Measurements from ENCODE around the gene RHBDF1.
A peak's percentile ranks its signal among the peaks of the same experiment; 100 is the strongest.

Gene RHBDF1

DNA sequence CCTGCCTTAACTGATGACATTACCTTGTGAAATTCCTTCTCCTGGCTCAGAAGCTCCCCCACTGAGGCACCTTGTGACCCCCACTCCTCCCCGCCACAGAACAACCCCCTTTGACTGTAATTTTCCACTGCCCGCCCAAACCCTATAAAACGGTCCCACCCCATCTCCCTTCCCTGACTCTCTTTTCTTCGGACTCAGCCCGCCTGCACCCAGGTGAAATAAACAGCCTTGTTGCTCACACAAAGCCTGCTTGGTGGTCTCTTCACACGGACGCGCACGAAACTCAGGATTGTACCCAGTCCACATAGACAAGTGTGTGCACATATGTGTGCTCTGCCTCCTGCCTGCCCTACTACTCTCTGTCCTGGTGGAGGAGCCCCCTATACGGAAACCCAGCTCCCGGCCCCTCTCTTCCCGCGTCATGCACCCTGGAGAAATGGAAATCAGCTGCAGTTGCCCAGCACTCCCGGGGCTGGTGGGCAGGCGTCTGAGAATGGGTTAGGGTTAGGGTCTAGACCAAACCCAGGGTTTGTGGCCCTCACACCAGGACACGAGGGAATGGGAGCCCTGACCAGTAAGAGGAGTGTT is 2.4 kb upstream of the RHBDF1 start:
- Histone ChIP-seq H3K79me2 (ENCODE audit: control insufficient read depth, insufficient read depth, low read length, unreplicated experiment) (peaks cover 28% of the 10 kb centered on the region), H3K36me3 (ENCODE audit: insufficient read depth, low read length) (no peaks in the 10 kb centered on the region), H2AFZ (ENCODE audit: low read length, unreplicated experiment) (no peak overlapping the region), H3K4me3 (ENCODE audit: low read depth, low read length) (no peak overlapping the region), H3K4me1 (ENCODE audit: control insufficient read depth, insufficient read depth, low read length, unreplicated experiment) (peaks cover 56% of the 10 kb centered on the region), H3K27ac (ENCODE audit: low read depth, low read length) (no peak overlapping the region), H3K27me3 (ENCODE audit: insufficient read depth, low read length) (no peaks in the 10 kb centered on the region)

DNA sequence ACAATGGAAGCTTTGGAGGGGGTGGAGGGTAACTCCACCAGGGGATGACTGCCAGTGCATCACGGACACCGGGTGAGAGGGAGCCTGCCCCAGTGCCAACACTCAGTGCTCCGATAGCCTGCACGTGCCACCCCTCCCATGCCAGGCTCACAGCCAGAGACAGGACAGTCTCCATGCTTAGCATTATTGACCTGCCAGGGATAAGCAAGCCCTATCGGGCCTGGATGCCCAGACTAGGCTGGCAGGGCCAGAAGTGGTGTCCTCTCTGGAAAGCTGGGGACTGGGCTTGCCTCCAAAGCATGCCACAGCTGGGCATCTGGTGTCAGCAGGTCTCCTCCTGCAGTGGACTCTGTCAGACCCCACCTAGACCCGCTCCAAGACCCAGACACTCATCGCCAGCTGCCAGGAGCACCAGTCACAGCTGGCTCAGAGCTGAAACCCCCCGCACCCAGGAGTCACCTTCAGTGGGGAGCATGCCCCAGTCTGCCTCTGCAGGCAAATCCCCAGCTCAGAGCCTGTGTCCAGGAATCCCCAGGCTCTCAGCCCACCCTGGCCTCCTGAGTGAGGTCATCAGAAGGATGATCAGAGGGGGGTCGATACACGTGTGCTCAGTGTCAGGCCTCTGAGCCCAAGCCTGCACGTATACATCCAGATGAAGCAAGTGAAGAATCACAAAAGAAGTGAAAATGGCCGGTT is 1.8 kb upstream of the RHBDF1 start:
- Histone ChIP-seq H3K27ac (ENCODE audit: low read depth, low read length) (no peak overlapping the region), H2AFZ (ENCODE audit: low read length, unreplicated experiment) (no peak overlapping the region), H3K27me3 (ENCODE audit: insufficient read depth, low read length) (no peaks in the 10 kb centered on the region), H3K4me1 (ENCODE audit: control insufficient read depth, insufficient read depth, low read length, unreplicated experiment) (peaks cover 57% of the 10 kb centered on the region), H3K36me3 (ENCODE audit: insufficient read depth, low read length) (no peaks in the 10 kb centered on the region), H3K79me2 (ENCODE audit: control insufficient read depth, insufficient read depth, low read length, unreplicated experiment) (peaks cover 31% of the 10 kb centered on the region), H3K4me3 (ENCODE audit: low read depth, low read length) (no peak overlapping the region)

DNA sequence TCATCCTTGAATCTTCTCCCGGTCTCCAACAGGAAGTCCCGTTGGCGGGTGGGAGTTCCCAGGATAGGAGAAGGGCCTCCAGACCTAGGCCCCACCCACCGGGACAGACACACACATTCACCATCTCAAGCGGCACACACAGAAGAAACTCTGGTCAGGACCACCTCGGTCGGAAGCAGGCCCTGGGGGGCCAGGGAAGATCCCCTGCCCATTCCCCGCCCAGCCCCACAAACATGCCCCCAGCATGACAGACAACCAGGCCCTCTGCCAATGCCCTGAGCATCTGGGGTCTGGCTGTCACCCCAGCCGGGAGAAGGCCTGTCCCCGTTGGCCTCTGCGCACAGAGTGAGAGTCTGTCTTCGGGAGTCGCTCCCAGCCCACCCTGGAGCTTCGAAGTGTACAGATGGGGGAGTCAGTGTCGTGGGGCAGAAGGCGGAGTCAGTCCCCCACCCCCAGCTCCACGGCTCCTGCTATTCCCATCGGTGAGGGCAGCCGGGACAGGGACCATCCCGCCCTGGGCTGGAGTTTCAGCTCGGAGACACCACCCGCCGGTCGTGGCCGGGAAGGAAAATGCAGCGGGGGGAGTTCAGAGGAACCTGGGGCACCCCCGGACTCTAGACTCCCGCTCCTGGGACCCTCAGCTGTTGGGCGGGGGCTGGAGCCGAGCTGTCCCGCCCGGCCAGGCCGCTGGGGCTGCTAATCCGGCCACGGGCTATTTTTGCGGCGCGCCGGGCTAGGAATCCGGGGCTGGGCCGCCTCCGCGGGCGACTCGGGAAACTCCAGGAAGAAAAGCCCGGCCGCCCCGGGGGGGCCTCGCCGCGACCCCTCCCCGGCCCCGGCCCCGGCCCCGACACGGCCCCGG is 660 bp downstream of the RHBDF1 start:
- Histone ChIP-seq H3K4me3 (ENCODE audit: low read depth, low read length) (peak overlapping the region; percentile 74), H3K4me1 (ENCODE audit: control insufficient read depth, insufficient read depth, low read length, unreplicated experiment) (peaks cover 61% of the 10 kb centered on the region), H3K79me2 (ENCODE audit: control insufficient read depth, insufficient read depth, low read length, unreplicated experiment) (peaks cover 48% of the 10 kb centered on the region), H3K36me3 (ENCODE audit: insufficient read depth, low read length) (no peaks in the 10 kb centered on the region), H3K27me3 (ENCODE audit: insufficient read depth, low read length) (no peaks in the 10 kb centered on the region), H2AFZ (ENCODE audit: low read length, unreplicated experiment) (no peak overlapping the region), H3K27ac (ENCODE audit: low read depth, low read length) (peak overlapping the region; percentile 28; the same call in 1 of the 2 replicates)

GRCh38 chr16:71210-71539 is 1.3 kb downstream of the RHBDF1 start:
- Histone ChIP-seq H3K36me3 (ENCODE audit: insufficient read depth, low read length) (no peaks in the 10 kb centered on the region), H3K79me2 (ENCODE audit: control insufficient read depth, insufficient read depth, low read length, unreplicated experiment) (peaks cover 54% of the 10 kb centered on the region), H3K27me3 (ENCODE audit: insufficient read depth, low read length) (no peaks in the 10 kb centered on the region), H3K4me1 (ENCODE audit: control insufficient read depth, insufficient read depth, low read length, unreplicated experiment) (peaks cover 57% of the 10 kb centered on the region), H2AFZ (ENCODE audit: low read length, unreplicated experiment) (no peak overlapping the region), H3K27ac (ENCODE audit: low read depth, low read length) (0 out of 2 replicates have a peak overlapping the region, but pooled peaks have one; percentile 28), H3K4me3 (ENCODE audit: low read depth, low read length) (peak overlapping the region; percentile 74)

DNA sequence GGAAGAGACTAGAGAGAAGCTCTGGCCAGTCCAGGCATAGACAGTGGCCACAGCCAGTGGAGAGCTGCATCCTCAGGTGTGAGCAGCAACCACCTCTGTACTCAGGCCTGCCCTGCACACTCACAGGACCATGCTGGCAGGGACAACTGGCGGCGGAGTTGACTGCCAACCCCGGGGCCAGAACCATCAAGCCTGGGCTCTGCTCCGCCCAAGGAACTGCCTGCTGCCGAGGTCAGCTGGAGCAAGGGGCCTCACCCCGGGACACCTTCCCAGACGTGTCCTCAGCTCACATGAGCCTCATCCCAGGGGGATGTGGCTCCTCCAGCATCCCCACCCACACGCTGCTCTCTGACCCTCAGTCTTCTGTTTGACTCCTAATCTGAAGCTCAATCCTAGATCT is 3.2 kb downstream of the RHBDF1 start:
- H3K27ac ChIP-seq (ENCODE audit: low read depth, low read length) = no peak overlapping the region
- no peaks in the 10 kb centered on the region for H3K27me3 ChIP-seq (ENCODE audit: insufficient read depth, low read length)
- H3K36me3 ChIP-seq (ENCODE audit: insufficient read depth, low read length) = no peaks in the 10 kb centered on the region
- no peak overlapping the region for H2AFZ ChIP-seq (ENCODE audit: low read length, unreplicated experiment)
- no peak overlapping the region for H3K4me3 ChIP-seq (ENCODE audit: low read depth, low read length)
- H3K4me1 ChIP-seq (ENCODE audit: control insufficient read depth, insufficient read depth, low read length, unreplicated experiment) = peaks cover 50% of the 10 kb centered on the region
- peaks cover 64% of the 10 kb centered on the region for H3K79me2 ChIP-seq (ENCODE audit: control insufficient read depth, insufficient read depth, low read length, unreplicated experiment)

- no peaks in the 10 kb centered on the region for H3K36me3 ChIP-seq (ENCODE audit: insufficient read depth, low read length)
- H3K27ac ChIP-seq (ENCODE audit: low read depth, low read length) = no peak overlapping the region
- H2AFZ ChIP-seq (ENCODE audit: low read length, unreplicated experiment) = no peak overlapping the region
- peaks cover 64% of the 10 kb centered on the region for H3K79me2 ChIP-seq (ENCODE audit: control insufficient read depth, insufficient read depth, low read length, unreplicated experiment)
- H3K4me3 ChIP-seq (ENCODE audit: low read depth, low read length) = no peak overlapping the region
- no peaks in the 10 kb centered on the region for H3K27me3 ChIP-seq (ENCODE audit: insufficient read depth, low read length)
- peaks cover 47% of the 10 kb centered on the region for H3K4me1 ChIP-seq (ENCODE audit: control insufficient read depth, insufficient read depth, low read length, unreplicated experiment)
Observed at GRCh38 chr16:67884-68789, 4.3 kb downstream of the RHBDF1 start.

DNA sequence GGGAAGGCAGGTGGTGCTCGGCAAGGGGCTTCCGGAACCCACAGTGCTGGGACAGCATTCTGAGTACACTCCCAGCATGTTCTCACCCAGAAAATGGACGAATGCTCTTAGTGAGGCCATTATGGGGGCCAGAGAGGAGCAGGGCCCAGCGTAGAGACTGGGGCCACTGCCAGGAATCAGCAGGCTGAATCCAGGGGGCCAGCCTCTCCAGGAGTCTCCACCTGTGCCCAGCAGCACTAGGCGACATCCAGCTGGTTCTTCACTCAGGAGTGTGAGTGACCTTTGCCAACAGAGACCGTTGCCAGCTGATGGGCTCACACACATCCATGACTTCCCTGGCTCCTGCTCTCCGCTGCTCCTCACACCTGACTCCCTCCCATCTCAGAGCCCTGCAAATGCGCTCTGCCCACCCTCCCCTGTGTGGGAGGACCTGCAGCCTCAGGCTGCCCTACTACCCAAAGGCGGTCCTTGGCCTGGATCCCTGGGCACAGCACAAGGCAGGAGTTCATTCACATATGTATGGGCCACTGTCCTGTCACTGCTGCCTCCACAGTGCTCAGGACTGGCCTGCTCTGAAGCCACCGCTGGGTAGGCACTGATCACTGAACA is 5.1 kb downstream of the RHBDF1 start:
- H3K4me1 ChIP-seq (ENCODE audit: control insufficient read depth, insufficient read depth, low read length, unreplicated experiment) = peaks cover 42% of the 10 kb centered on the region
- peaks cover 64% of the 10 kb centered on the region for H3K79me2 ChIP-seq (ENCODE audit: control insufficient read depth, insufficient read depth, low read length, unreplicated experiment)
- no peaks in the 10 kb centered on the region for H3K27me3 ChIP-seq (ENCODE audit: insufficient read depth, low read length)
- no peak overlapping the region for H3K27ac ChIP-seq (ENCODE audit: low read depth, low read length)
- H3K36me3 ChIP-seq (ENCODE audit: insufficient read depth, low read length) = no peaks in the 10 kb centered on the region; the same call in 1 of the 2 replicates
- H2AFZ ChIP-seq (ENCODE audit: low read length, unreplicated experiment) = no peak overlapping the region
- no peak overlapping the region for H3K4me3 ChIP-seq (ENCODE audit: low read depth, low read length)

DNA sequence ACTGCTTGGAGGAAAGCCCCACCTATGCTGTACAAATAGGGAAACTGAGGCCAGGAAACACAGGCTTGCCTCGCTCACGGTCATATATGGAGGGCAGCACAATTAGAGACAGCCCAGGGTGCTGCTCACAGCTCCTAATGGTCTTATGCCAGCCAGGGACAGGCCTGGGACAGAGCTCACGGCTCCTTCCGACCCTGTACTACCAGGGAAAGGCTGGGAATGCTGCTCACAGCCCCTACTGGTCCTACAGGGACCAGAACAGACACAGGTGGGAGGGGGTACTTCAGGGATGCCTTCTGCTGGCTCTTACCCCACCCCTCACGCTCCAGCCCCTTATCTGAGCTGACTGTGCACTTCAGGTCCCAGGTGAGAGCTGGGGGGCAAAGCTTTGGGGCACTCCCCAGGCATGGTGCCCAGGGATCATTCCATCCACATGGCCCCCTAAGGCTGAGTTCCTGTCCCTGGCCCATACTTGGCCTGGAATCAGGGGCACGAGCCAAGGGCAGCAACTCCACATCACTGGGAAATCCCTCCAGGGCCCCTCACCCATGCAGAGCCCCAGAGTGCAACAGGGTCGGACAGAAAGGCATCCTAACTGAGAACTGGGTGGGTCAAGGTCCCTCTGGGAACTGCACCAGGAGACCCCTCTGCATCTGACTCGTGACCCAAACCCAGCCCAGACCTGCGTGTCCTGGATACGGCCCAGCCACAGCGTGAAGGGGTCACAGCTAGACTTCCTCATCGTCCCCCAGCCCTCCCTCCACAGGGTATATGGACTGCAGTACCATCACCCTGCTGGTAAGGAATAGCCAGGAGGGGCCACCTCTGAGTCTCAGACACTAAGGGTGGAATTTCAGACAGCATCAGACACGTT is 5.9 kb downstream of the RHBDF1 start:
- H2AFZ ChIP-seq (ENCODE audit: low read length, unreplicated experiment) = no peak overlapping the region
- H3K27me3 ChIP-seq (ENCODE audit: insufficient read depth, low read length) = no peaks in the 10 kb centered on the region
- no peak overlapping the region for H3K4me3 ChIP-seq (ENCODE audit: low read depth, low read length)
- H3K4me1 ChIP-seq (ENCODE audit: control insufficient read depth, insufficient read depth, low read length, unreplicated experiment) = peaks cover 42% of the 10 kb centered on the region
- H3K36me3 ChIP-seq (ENCODE audit: insufficient read depth, low read length) = no peaks in the 10 kb centered on the region; the same call in 1 of the 2 replicates
- peaks cover 60% of the 10 kb centered on the region for H3K79me2 ChIP-seq (ENCODE audit: control insufficient read depth, insufficient read depth, low read length, unreplicated experiment)
- no peak overlapping the region for H3K27ac ChIP-seq (ENCODE audit: low read depth, low read length)

DNA sequence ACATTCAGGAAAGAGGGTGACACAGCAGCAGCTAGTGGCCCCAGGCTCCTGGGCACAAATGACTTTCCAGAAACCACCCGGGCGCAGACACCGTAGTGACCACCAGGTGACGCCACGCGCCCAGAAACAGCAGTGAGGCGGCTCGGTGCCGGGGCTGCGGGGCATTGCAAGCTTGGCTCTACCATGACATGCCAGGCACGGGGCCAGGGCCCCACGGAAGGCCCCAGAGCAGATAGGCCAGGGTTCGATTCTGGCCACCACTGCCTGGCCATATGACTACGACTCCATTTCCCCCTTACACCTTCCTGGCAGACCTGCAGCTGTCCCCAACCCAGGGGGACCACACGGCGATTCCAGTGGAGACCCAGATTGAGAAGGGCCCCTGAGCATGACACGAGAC is 6.7 kb downstream of the RHBDF1 start:
- Histone ChIP-seq H3K79me2 (ENCODE audit: control insufficient read depth, insufficient read depth, low read length, unreplicated experiment) (peaks cover 52% of the 10 kb centered on the region), H3K4me3 (ENCODE audit: low read depth, low read length) (no peak overlapping the region), H3K4me1 (ENCODE audit: control insufficient read depth, insufficient read depth, low read length, unreplicated experiment) (peaks cover 36% of the 10 kb centered on the region), H2AFZ (ENCODE audit: low read length, unreplicated experiment) (no peak overlapping the region), H3K27ac (ENCODE audit: low read depth, low read length) (no peak overlapping the region), H3K36me3 (ENCODE audit: insufficient read depth, low read length) (no peaks in the 10 kb centered on the region; the same call in 1 of the 2 replicates), H3K27me3 (ENCODE audit: insufficient read depth, low read length) (no peaks in the 10 kb centered on the region)

All from ACC112 (cell line).